HFFc6 (cell line): ENCODE results near the gene ZCCHC14. TPM values are rescaled to one million over a fixed set of nuclear protein-coding genes. Genes with fewer than 3 reads are reported as not detected.

Experiments
- DNase-seq: peaks from one replicate; pipeline ENCODE4 v3.0.0-alpha.2; 2018
- H3K27ac Mint-ChIP-seq: 2 replicates; pipeline ENCODE4 v1.8.0; 2020; ENCODE audit warnings: mild to moderate bottlenecking, mixed read lengths
- H3K27me3 Mint-ChIP-seq: 2 replicates; pipeline ENCODE4 v1.8.0; 2021; ENCODE audit warnings: mild to moderate bottlenecking, moderate library complexity, mixed read lengths; ENCODE audit not compliant: insufficient read depth
- H3K36me3 Mint-ChIP-seq: 2 replicates; pipeline ENCODE4 v1.8.0; 2021; ENCODE audit warnings: low read depth, mixed read lengths
- H3K4me1 Mint-ChIP-seq: 2 replicates; pipeline ENCODE4 v1.8.0; 2020; ENCODE audit warnings: low read depth, mixed read lengths
- H3K4me3 Mint-ChIP-seq: 2 replicates; pipeline ENCODE4 v1.8.0; 2020; ENCODE audit warnings: mild to moderate bottlenecking, moderate library complexity, mixed read lengths
- H3K9me3 Mint-ChIP-seq: 2 replicates; pipeline ENCODE4 v1.8.0; 2020; ENCODE audit warnings: mild to moderate bottlenecking, mixed read lengths
- total RNA-seq, 6 experiments: library from RNA; stranded (reverse); fragmentation: NEBNext Ultra II Directional; extraction: Animal tissue kit (Norgen Biotek cat#: 25700); gene quantifications; 2 replicates in 1 of 6; 3 replicates in 5 of 6; pipeline ENCODE4 v1.2.3, GENCODE V29; 2021
- TF ChIP-seq, protein P1 (sequence below): fragments of 200-600 bp; sonication (generic); IDR thresholded peaks from 2 replicates; pipeline ENCODE4 v1.5.0; 2021; ENCODE audit warnings: antibody characterized with exemption, mild to moderate bottlenecking

The ZCCHC14 gene
- total RNA-seq, 6 experiments from 2014 or later = 10.6 to 13.7 (median 13.3) TPM

DNA sequence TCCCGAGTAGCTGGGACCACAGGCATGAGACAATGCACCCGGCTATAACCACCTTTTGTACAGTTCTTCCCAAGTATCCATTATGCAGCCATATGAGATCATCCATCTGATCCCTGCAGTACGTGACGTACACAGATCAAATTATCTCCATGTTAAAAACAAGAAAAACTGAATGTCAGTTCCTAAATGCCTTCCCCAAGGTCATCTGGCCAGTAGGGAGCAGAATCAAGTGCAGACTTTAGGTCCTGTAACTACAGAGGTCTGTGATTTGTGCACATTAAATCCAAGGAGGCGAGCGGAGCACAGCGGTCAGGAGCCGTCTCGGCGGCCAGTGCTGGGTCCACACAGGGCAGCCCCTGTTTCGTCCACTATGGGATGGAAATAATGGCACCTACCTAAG is 23.7 kb downstream of the ZCCHC14 start:
- DNase-seq = no peak
- Mint-ChIP-seq H3K27me3 (peaks cover 2% of the 10 kb centered on the region; the same call in 1 of the 2 replicates), H3K9me3 (no peaks in the 10 kb centered on the region), H3K36me3 (0 out of 2 replicates have a peak, but pooled peaks cover 2% of the 10 kb centered on the region), H3K4me3 (no peak overlapping the region), H3K4me1 (peaks cover 57% of the 10 kb centered on the region), H3K27ac (no peak overlapping the region)
- TF ChIP-seq, protein P1, sequence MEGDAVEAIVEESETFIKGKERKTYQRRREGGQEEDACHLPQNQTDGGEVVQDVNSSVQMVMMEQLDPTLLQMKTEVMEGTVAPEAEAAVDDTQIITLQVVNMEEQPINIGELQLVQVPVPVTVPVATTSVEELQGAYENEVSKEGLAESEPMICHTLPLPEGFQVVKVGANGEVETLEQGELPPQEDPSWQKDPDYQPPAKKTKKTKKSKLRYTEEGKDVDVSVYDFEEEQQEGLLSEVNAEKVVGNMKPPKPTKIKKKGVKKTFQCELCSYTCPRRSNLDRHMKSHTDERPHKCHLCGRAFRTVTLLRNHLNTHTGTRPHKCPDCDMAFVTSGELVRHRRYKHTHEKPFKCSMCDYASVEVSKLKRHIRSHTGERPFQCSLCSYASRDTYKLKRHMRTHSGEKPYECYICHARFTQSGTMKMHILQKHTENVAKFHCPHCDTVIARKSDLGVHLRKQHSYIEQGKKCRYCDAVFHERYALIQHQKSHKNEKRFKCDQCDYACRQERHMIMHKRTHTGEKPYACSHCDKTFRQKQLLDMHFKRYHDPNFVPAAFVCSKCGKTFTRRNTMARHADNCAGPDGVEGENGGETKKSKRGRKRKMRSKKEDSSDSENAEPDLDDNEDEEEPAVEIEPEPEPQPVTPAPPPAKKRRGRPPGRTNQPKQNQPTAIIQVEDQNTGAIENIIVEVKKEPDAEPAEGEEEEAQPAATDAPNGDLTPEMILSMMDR = no peak

DNA sequence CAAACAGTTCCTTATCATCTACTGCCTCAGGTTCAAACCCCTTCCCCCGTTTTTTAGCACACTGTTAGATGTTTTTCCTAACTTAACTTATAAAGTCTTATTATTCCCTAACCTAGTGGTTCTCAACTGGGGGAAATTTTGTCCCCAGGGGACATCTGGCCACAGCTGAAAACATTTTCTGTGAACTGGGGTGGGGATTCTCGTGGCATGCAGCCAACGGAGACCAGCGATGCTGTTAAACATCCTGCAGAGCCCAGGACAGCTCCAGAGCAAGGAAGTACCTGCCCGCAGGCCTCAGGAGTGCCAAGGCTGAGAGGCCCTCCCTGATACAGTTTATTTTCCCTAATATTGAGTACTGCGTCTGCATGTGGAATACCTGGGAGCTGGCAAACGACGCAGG is 24.3 kb downstream of the ZCCHC14 start:
- Mint-ChIP-seq H3K27ac (no peak overlapping the region), H3K36me3 (no peaks in the 10 kb centered on the region), H3K9me3 (no peaks in the 10 kb centered on the region), H3K4me3 (no peak overlapping the region), H3K27me3 (peaks cover 2% of the 10 kb centered on the region; the same call in 1 of the 2 replicates), H3K4me1 (peaks cover 63% of the 10 kb centered on the region)
- DNase-seq = no peak
- TF ChIP-seq, protein P1 = no peak

DNA sequence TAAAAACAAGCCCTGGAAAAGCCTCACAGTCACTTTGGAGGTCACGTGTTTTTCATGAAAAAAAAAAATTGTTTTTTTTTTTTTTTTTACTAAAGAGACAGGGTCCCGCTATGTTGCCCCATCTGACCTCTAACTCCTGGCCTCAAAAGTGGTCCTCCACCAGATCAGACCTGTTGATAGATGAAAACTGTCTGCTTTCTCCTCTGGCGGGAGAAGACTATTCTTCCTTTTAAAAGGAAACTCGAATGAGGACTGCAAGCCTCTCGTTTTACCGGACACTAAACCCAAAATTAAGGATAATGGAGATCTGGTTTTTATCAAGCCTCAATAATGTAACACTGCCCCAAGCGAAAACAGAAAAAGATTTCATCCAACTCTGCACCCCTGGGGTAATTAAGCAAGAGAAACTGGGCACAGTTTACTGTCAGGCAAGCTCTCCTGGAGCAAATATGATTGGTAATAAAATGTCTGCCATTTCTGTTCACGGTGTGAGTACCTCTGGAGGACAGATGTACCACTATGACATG is 25.8 kb downstream of the ZCCHC14 start:
- Mint-ChIP-seq H3K9me3 (no peaks in the 10 kb centered on the region), H3K27ac (peak overlapping the region; percentile 60; the same call in 1 of the 2 replicates), H3K4me3 (no peak overlapping the region), H3K4me1 (peaks cover 67% of the 10 kb centered on the region), H3K36me3 (no peaks in the 10 kb centered on the region), H3K27me3 (peaks cover 2% of the 10 kb centered on the region; the same call in 1 of the 2 replicates)
- TF ChIP-seq, protein P1 = no peak
- DNase-seq = no peak

DNA sequence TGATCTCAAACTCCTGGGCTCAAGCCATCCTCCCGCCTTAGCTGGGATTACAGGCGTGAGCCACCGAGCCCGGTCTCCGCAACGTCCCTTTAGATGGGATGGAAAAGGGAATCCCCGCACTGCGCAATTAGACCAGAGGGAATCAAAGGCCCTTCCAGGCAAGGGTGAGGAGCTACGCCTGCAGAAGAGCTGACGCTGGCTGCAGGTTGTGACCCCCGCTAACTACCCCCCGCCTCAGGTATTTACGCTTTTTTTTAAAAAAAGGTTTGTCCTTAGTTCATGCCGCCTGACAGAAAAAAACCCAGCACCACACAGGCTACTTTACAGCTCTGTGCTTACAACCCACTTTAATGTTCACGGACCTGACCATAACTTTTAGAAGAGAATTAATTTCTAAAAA is 26.9 kb downstream of the ZCCHC14 start:
- Mint-ChIP-seq H3K36me3 (no peaks in the 10 kb centered on the region), H3K4me3 (peak overlapping the region; percentile 86; the same call in 1 of the 2 replicates), H3K27ac (peak overlapping the region; percentile 98), H3K4me1 (peaks cover 65% of the 10 kb centered on the region), H3K27me3 (peaks cover 2% of the 10 kb centered on the region; the same call in 1 of the 2 replicates), H3K9me3 (no peaks in the 10 kb centered on the region)
- TF ChIP-seq, protein P1 = no peak
- no peak for DNase-seq

DNA sequence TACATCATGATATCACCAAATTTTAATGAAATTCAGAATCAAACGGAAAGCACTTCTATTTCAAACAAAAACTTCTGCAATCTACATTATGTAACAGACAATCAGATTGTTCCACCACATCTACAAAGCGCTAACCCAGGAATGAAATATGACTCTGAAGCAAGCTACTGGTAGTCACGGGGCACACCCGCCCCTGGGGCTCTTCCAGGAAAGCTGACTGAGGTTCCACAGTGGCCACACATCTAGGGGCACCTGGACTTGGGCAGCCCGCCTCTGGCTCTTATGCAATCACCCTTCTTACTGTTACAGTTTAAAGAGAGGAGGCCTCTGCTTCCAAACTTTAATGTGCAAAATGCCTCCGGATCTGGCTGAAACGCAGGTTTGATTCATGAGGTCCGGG is 27.5 kb downstream of the ZCCHC14 start:
- TF ChIP-seq, protein P1 = no peak
- H3K9me3 Mint-ChIP-seq = no peaks in the 10 kb centered on the region
- peak; percentile 74 for DNase-seq
- no peaks in the 10 kb centered on the region for H3K36me3 Mint-ChIP-seq
- H3K27me3 Mint-ChIP-seq = peaks cover 2% of the 10 kb centered on the region; the same call in 1 of the 2 replicates
- peaks cover 61% of the 10 kb centered on the region for H3K4me1 Mint-ChIP-seq
- H3K4me3 Mint-ChIP-seq = peak overlapping the region; percentile 86
- peak overlapping the region; percentile 98 for H3K27ac Mint-ChIP-seq
